HFF-Myc (cell line): ENCODE data around the gene ADCY3.

ENCODE experiments used
- DNase-seq: peaks from one replicate; pipeline ENCODE4 v3.0.0-alpha.2; 2011; ENCODE audit warnings: low read depth; ENCODE audit errors: extremely low read depth
- H3K4me3 ChIP-seq: replicated peaks from 2 replicates; pipeline ENCODE4 v1.5.1; 2011; ENCODE audit warnings: low read depth, mild to moderate bottlenecking, control low read depth, low read length
- TF ChIP-seq, protein P1 (sequence below): IDR thresholded peaks from 2 replicates; pipeline ENCODE4 v1.5.1; 2012; ENCODE audit warnings: mild to moderate bottlenecking, low read depth, low read length, control low read depth; ENCODE audit errors: missing control alignments

ADCY3 gene

DNA sequence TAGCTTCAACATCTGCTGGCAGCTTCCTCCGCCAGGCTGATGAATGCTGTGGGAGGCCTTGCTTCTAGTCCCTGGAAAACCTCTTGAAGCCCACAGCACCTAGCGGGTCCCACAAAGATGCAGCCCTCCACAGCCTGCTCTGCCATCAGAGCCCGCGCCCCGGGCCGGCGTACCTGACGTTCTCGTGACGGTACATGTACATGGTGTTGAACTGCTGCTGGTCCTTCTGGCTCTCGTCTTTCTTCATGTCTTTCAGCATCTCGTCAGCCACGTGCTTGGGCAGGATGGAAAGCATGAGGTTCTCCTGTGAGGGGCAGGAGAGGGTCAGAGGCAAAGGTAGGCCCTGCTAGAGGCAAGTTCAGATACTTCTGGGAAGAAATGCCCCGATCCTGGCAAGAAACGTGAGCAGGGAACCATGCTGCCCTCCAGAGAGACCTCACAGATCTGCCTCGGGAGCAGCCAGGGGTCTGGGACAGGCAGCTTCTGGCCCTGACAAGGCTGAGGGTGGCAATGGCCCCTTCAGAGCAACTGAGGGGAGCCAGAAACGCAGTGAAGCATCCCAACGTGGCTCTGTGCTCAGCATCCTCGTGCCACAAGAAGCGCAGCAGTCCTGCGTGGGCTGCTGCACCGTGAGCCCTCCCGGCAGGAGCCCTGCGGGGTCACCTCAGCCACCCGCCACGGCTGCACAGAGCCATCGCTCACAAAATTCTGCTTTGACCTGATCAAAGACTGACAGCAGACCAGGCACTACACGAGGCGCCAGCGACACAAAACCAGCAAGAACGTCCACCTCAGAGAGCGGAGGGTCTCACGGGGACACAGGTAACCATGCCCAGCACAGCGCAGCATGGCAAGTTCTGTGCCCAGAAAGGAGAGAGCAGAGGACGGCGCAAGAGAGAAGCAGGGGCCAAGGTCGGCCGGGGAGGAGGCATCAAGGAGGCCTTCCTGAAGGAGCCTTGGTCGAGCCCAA lies 77.7 kb downstream of the ADCY3 start:
- TF ChIP-seq, protein P1, sequence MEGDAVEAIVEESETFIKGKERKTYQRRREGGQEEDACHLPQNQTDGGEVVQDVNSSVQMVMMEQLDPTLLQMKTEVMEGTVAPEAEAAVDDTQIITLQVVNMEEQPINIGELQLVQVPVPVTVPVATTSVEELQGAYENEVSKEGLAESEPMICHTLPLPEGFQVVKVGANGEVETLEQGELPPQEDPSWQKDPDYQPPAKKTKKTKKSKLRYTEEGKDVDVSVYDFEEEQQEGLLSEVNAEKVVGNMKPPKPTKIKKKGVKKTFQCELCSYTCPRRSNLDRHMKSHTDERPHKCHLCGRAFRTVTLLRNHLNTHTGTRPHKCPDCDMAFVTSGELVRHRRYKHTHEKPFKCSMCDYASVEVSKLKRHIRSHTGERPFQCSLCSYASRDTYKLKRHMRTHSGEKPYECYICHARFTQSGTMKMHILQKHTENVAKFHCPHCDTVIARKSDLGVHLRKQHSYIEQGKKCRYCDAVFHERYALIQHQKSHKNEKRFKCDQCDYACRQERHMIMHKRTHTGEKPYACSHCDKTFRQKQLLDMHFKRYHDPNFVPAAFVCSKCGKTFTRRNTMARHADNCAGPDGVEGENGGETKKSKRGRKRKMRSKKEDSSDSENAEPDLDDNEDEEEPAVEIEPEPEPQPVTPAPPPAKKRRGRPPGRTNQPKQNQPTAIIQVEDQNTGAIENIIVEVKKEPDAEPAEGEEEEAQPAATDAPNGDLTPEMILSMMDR = no peak
- no peak for DNase-seq
- H3K4me3 ChIP-seq = no peak overlapping the region

DNA sequence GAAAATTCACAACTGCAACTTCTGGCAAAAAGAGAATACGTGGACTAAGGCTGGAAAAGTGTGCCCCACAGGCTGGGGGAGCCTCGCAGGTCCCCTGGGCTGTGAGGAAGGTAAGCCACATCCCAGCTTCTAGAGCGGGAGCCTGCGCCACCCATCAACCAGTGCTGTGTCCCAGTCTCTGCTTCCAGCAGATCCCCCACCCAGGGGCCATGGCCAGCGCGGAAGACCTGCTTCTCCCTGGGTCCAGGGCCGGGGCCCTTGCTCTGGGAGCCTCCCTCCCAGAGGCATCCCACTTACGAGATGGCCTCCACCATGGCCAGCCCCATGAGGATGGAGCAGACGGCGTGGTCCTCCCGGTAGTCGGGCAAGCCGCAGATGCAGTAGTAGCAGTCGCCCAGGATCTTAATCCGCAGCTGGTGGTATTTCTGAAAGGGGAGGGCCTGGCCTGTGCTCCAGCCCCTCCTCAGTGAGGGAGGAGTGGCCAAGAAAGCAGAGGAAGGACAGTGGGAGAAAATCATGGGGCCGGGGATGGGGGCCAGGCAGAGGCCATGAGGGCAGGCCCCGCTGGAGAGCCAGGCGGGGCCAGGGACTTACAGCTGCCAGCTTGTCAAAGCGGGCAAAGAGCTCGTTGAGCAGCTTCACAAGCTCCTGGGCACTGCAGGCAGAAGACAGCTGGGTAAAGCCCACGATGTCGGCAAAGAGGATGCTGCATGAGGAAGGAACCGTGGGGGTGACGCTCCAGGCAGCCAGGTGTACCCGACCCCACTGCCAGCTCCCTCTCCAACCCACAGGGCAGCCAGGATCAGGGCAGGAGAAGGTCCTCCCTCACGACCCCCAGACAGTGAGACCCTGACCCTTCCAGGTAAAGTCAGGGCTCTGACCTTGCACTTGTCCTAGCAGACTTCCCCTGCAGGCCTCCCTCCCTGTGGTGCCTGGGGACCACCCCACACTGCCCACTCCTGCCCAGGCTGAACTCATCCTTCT lies 78.8 kb downstream of the ADCY3 start:
- no peak overlapping the region for H3K4me3 ChIP-seq
- TF ChIP-seq, protein P1 = no peak
- DNase-seq = no peak

DNA sequence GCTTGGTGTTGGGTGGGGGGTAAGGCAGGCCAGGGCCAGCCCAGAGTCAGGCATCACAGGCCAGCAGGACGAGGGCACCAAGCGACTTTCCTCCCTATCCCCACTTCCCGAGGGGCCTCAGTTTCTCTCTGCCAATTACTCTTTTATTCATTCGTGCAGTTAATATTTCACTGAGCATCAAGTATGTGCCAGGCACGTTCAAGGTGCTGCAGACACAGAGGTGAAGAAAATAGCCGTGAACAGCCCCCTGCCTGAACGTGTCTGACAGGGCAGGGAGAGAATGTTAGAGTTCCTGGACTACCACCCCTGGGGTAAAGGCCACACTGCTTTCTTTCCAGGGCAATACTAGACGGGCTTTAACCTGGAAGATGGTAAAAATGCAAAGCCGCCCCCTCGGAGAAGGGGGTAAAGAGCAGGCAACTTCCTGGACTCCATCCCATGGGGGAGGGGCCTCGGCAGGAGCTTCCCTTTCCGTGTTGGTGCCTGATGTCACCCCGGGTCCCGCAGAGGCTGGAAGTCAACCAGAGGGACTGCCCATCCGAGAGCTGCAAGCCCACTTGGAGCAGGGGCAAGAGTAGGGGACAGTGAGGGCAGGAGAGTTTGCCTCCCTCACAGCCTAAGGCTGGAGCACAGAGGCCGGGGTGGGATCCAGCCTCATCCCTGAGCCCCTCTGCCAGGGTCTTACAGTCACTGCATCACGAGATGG lies 79.7 kb downstream of the ADCY3 start:
- TF ChIP-seq, protein P1 = no peak
- no peak overlapping the region for H3K4me3 ChIP-seq
- no peak for DNase-seq

DNA sequence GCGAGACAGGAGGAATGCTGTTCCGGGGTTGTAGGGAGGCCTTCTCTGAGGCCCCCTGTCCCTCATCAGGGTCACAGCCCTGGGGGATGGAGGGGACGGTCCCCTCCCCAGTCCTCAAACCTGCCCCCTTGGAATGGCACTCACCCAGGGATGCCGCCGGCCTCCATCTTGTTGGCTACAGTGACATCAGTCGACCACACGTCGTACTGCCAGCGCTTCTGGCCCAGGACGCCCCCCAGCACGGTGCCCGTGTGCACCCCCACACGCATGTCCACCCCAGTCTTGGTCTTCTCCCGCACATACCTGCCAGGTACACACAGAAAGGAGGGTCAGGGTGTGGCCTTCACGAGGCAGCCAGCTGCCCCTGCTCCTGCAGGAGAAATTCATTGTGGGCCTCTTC lies 80.3 kb downstream of the ADCY3 start:
- TF ChIP-seq, protein P1 = no peak
- no peak for DNase-seq
- H3K4me3 ChIP-seq = no peak overlapping the region

DNA sequence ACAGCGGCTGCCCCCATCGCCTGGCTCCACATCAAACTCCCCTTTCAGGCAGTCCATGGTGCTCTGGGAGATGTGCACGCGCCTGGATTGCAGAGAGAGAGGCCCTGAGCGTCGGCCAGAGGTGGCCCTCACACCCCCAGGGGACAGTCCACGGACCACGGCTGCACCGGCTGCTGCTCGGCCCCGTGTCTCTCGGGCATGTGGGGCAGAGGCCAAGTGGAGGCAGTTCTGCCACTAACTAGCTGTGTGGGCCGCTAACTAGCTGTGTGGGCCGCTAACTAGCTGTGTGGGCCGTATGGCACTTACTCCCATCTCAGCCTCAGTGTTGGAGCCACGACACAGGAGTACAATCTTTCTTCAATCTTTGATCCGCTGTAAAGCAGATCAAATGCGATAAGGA lies 81.5 kb downstream of the ADCY3 start:
- H3K4me3 ChIP-seq = no peak overlapping the region
- TF ChIP-seq, protein P1 = no peak
- no peak for DNase-seq

DNA sequence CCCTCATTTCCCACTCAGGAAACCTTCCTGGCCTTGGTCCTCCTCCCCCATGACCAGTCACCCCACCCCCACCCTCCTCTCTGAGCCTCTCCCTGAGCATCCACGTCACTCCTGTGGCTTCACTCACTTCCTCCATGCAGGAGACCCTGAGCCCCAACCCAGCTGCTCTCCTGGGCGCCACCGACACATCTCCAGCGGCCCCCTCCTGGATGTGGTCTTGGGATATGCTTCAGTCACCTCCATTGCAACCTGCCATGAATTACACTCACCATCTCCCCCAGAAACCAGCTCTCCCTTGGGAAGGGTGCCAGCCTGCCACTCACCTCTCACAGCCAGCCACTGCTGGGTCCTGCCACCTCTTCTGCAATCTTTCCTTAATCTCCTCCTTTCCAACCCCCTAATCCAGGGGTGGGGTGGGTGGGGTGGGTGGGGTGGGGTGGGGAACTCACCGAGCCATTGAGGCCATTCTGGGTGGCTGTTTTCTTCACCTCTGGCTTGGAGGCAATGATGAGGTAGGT lies 82.0 kb downstream of the ADCY3 start:
- TF ChIP-seq, protein P1 = no peak
- DNase-seq = no peak
- no peak overlapping the region for H3K4me3 ChIP-seq
